Smooth muscle cell (in vitro differentiated cells): ENCODE data around the gene CFAP46. TPM values are rescaled to one million over a fixed set of nuclear protein-coding genes. Genes with fewer than 3 reads are reported as not detected.

Experiments used
- DNase-seq: peaks from one replicate; lab custom pipeline; 2025; ENCODE audit not compliant: unreplicated experiment; lab: John Stamatoyannopoulos, UW
- H2AFZ ChIP-seq: fragments of 200-600 bp; sonication (generic); 2 replicates; pipeline ENCODE4 v1.6.0; 2016; ENCODE audit warnings: antibody characterized with exemption, low read depth, mild to moderate bottlenecking
- H3F3A ChIP-seq: fragments of 200-600 bp; sonication (generic); 2 replicates; pipeline ENCODE4 v1.6.0; 2017; ENCODE audit warnings: antibody characterized with exemption, low read depth
- H3K27ac ChIP-seq: fragments of 200-600 bp; sonication (generic); 2 replicates; pipeline ENCODE4 v1.5.1; 2016; ENCODE audit warnings: low read depth, mild to moderate bottlenecking
- H3K27me3 ChIP-seq: fragments of 200-600 bp; sonication (generic); 2 replicates; pipeline ENCODE4 v1.6.1; 2016; ENCODE audit warnings: low read depth, mild to moderate bottlenecking
- H3K36me3 ChIP-seq: fragments of 200-600 bp; sonication (generic); 2 replicates; pipeline ENCODE4 v1.5.1; 2016; ENCODE audit warnings: low read depth
- H3K4me1 ChIP-seq: fragments of 200-600 bp; sonication (generic); 2 replicates; pipeline ENCODE4 v1.5.1; 2016; ENCODE audit warnings: low read depth
- H3K4me2 ChIP-seq: fragments of 200-600 bp; sonication (generic); 2 replicates; pipeline ENCODE4 v1.6.0; 2016; ENCODE audit warnings: mild to moderate bottlenecking
- H3K4me3 ChIP-seq: fragments of 200-600 bp; sonication (generic); 2 replicates; pipeline ENCODE4 v1.5.1; 2016; ENCODE audit warnings: mild to moderate bottlenecking
- H3K79me2 ChIP-seq: fragments of 200-600 bp; sonication (generic); 2 replicates; pipeline ENCODE4 v1.6.0; 2016; ENCODE audit warnings: low read depth, mild to moderate bottlenecking
- H3K9ac ChIP-seq: fragments of 200-600 bp; sonication (generic); 2 replicates; pipeline ENCODE4 v1.6.0; 2016; ENCODE audit warnings: low read depth
- H3K9me3 ChIP-seq: fragments of 200-600 bp; sonication (generic); replicated peaks from 2 replicates; pipeline ENCODE4 v1.5.1; 2016; ENCODE audit warnings: low read depth
- H4K20me1 ChIP-seq: fragments of 200-600 bp; sonication (generic); 2 replicates; pipeline ENCODE4 v1.6.0; 2016; ENCODE audit warnings: low read depth
- WGBS: methylation state at CpG from one replicate; pipeline ENCODE4 v1.1.7; 2016; ENCODE audit warnings: low lambda C conversion rate; 5-methylcytosine and 5-hydroxymethylcytosine counted together
- polyA plus RNA-seq: library from polyadenylated mRNA; unstranded; fragments of >200 nt; fragmentation: Nextera tagmentation; extraction: Ambion mirVana; gene quantifications from 2 replicates; pipeline ENCODE4 v1.2.1, GENCODE V29; 2016
- total RNA-seq: library from RNA; depleted of rRNA; stranded (reverse); fragments of >200 nt; gene quantifications from 2 replicates; pipeline ENCODE4 v1.2.3, GENCODE V29; 2014
- TF ChIP-seq, protein P1 (sequence below): fragments of 200-600 bp; sonication (generic); IDR thresholded peaks from 2 replicates; pipeline ENCODE4 v1.5.1; 2017; ENCODE audit warnings: borderline replicate concordance, mild to moderate bottlenecking, antibody characterized with exemption; ENCODE audit not compliant: insufficient read depth, poor library complexity, severe bottlenecking

The CFAP46 gene
- total and polyA plus RNA-seq, 2 experiments from 2014 or later: 1.1 to 2.0 TPM

GRCh38 chr10:132804287-132804686, 138.1 kb downstream of the CFAP46 start:
- H3K4me2 ChIP-seq: no peak overlapping the region
- H3K27ac ChIP-seq: no peak overlapping the region
- WGBS: 91% methylated on average over 11 of the region's 11 CpGs
- no peak overlapping the region for H3K4me3 ChIP-seq
- H4K20me1 ChIP-seq: no peaks in the 10 kb centered on the region
- no peaks in the 10 kb centered on the region for H3K9me3 ChIP-seq
- H3K9ac ChIP-seq: no peak overlapping the region
- H3K4me1 ChIP-seq: no peaks in the 10 kb centered on the region
- H3K27me3 ChIP-seq: no peaks in the 10 kb centered on the region
- H3K79me2 ChIP-seq: no peaks in the 10 kb centered on the region
- TF ChIP-seq, protein P1, sequence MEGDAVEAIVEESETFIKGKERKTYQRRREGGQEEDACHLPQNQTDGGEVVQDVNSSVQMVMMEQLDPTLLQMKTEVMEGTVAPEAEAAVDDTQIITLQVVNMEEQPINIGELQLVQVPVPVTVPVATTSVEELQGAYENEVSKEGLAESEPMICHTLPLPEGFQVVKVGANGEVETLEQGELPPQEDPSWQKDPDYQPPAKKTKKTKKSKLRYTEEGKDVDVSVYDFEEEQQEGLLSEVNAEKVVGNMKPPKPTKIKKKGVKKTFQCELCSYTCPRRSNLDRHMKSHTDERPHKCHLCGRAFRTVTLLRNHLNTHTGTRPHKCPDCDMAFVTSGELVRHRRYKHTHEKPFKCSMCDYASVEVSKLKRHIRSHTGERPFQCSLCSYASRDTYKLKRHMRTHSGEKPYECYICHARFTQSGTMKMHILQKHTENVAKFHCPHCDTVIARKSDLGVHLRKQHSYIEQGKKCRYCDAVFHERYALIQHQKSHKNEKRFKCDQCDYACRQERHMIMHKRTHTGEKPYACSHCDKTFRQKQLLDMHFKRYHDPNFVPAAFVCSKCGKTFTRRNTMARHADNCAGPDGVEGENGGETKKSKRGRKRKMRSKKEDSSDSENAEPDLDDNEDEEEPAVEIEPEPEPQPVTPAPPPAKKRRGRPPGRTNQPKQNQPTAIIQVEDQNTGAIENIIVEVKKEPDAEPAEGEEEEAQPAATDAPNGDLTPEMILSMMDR: no peak
- no peaks in the 10 kb centered on the region for H3K36me3 ChIP-seq
- no peaks in the 10 kb centered on the region for H3F3A ChIP-seq
- no peak for DNase-seq
- no peak overlapping the region for H2AFZ ChIP-seq

DNA sequence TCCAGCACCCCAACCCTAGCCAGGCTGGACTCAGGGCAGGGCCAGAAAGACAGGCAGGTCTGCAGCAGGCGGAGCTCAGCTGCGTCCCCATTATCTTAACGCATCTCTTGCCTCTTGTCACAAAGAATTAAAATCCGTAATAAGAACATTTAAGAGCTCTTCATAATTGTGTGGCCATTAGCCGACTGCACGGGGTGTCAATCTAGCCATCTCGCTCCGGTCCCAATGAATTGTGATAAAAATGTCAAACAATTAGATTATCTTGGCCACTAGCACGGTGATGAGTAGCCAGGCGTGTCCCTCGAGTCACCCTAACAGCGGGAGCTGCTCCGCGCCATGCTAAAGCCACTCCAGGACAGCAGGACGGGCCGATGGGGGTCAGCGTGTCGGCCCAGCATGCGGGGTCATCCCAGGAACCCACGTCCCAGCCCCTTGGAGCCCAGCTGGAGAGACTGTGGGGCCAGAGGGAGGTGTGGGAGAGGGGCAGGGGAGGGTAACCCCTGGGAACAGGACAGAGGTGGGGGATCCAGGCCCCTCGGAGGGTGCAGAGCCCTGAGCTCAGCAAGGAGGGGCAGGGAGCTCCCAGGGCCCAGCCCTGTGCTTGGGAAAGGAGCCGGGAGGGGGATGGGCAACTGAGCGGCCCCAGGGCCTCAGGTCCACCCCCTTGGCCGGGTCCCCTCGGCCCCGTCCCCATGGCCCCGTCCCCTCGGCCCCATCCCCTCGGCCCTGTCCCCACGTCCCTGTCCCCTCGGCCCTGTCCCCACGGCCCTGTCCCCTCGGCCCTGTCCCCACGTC, 138.8 kb downstream of the CFAP46 start:
- Histone ChIP-seq H3K9me3 (no peaks in the 10 kb centered on the region), H3K79me2 (no peaks in the 10 kb centered on the region), H3K27me3 (no peaks in the 10 kb centered on the region), H3K4me1 (no peaks in the 10 kb centered on the region), H3K4me2 (no peak overlapping the region), H3F3A (no peaks in the 10 kb centered on the region), H2AFZ (no peak overlapping the region), H3K27ac (no peak overlapping the region), H4K20me1 (no peaks in the 10 kb centered on the region), H3K9ac (no peak overlapping the region), H3K4me3 (no peak overlapping the region), H3K36me3 (no peaks in the 10 kb centered on the region)
- TF ChIP-seq, protein P1: no peak
- 93% methylated on average over 21 of the region's 34 CpGs for WGBS
- no peak for DNase-seq

- TF ChIP-seq, protein P1: no peak
- 85% methylated on average over 16 of the region's 16 CpGs for WGBS
- Histone ChIP-seq H3K9me3 (no peaks in the 10 kb centered on the region), H3K4me1 (no peaks in the 10 kb centered on the region), H3K4me2 (no peak overlapping the region), H3K27me3 (no peaks in the 10 kb centered on the region), H3K27ac (no peak overlapping the region), H3F3A (no peaks in the 10 kb centered on the region), H3K9ac (no peak overlapping the region), H4K20me1 (no peaks in the 10 kb centered on the region), H2AFZ (no peak overlapping the region), H3K36me3 (no peaks in the 10 kb centered on the region), H3K4me3 (no peak overlapping the region), H3K79me2 (no peaks in the 10 kb centered on the region)
- DNase-seq: no peak
Observed at GRCh38 chr10:132802694-132803320, 139.6 kb downstream of the CFAP46 start.

DNA sequence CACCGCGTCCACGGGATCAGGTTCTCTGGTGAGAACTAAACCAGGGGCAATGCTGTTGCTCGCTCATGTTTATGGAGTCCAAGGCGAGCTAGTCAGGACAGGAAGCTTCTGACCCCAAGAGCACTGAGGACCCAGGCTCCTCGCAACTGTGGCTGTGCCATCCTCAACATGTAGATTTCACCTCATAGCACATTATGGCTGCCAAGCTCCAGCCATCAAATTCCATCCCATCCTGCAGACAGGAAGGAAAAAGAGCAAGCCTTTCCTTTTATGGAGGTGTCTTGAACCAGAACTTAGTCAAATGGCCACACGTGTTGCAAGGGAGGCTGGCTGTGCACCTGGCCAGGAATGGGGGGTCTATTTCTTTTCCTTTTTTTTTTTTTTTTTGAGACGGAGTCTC, 140.3 kb downstream of the CFAP46 start:
- Histone ChIP-seq H3K9ac (no peak overlapping the region), H3K9me3 (no peaks in the 10 kb centered on the region), H3K36me3 (no peaks in the 10 kb centered on the region), H3K4me2 (no peak overlapping the region), H4K20me1 (no peaks in the 10 kb centered on the region), H2AFZ (no peak overlapping the region), H3K79me2 (no peaks in the 10 kb centered on the region), H3K27me3 (no peaks in the 10 kb centered on the region), H3K4me3 (no peak overlapping the region), H3K27ac (no peak overlapping the region), H3F3A (no peaks in the 10 kb centered on the region), H3K4me1 (no peaks in the 10 kb centered on the region)
- DNase-seq: no peak
- TF ChIP-seq, protein P1: no peak
- 96% methylated on average over 8 of the region's 8 CpGs for WGBS
